Liver (tissue), 9 donors: ENCODE results near the gene PEX11G. TPM values are rescaled to one million over a fixed set of nuclear protein-coding genes. Genes with fewer than 3 reads are reported as not detected.

Experiments used
- DNase-seq: peaks from one replicate; pipeline ENCODE4 v3.0.0-alpha.2; 2017; ENCODE audit warnings: low spot score
- H3K27ac ChIP-seq, 2 donors: one replicate each; pipeline ENCODE4 v1.7.0; 2013; ENCODE audit warnings: inconsistent platforms in 2 of 2, low read length in 2 of 2, control low read depth in 1 of 2, low read depth in 1 of 2, mild to moderate bottlenecking in 1 of 2
- H3K27me3 ChIP-seq, 4 donors: one replicate each; pipeline versions ENCODE4 v1.6.1 to v1.7.0; 2013; ENCODE audit warnings: low read length in 3 of 4, inconsistent platforms in 1 of 4, mild to moderate bottlenecking in 1 of 4, moderate library complexity in 1 of 4; ENCODE audit not compliant: control insufficient read depth in 4 of 4, insufficient read depth in 4 of 4
- H3K36me3 ChIP-seq, 4 donors: one replicate each; pipeline versions ENCODE4 v1.6.1 to v1.7.0; 2013; ENCODE audit warnings: low read length in 3 of 4, mild to moderate bottlenecking in 3 of 4, low read depth in 1 of 4, moderate library complexity in 1 of 4; ENCODE audit not compliant: control insufficient read depth in 4 of 4, insufficient read depth in 3 of 4
- H3K4me1 ChIP-seq, 4 donors: one replicate each; pipeline versions ENCODE4 v1.6.1 to v1.7.0; 2013; ENCODE audit warnings: low read length in 3 of 4, mild to moderate bottlenecking in 3 of 4, moderate library complexity in 1 of 4; ENCODE audit not compliant: control insufficient read depth in 4 of 4, insufficient read depth in 4 of 4
- H3K4me3 ChIP-seq, 3 donors: one replicate each; pipeline versions ENCODE4 v1.6.1 to v1.7.0; 2013; ENCODE audit warnings: low read length in 3 of 3, control low read depth in 1 of 3, low read depth in 1 of 3, mild to moderate bottlenecking in 1 of 3
- H3K9ac ChIP-seq, 2 donors: one replicate each; pipeline ENCODE4 v1.7.0; 2013; ENCODE audit warnings: low read length in 2 of 2, mild to moderate bottlenecking in 2 of 2, moderate library complexity in 2 of 2, control low read depth in 1 of 2, low read depth in 1 of 2
- H3K9me3 ChIP-seq, 4 donors: one replicate each; pipeline versions ENCODE4 v1.6.1 to v1.7.0; 2013; ENCODE audit warnings: low read length in 3 of 4; ENCODE audit not compliant: control insufficient read depth in 4 of 4
- EGR1 ChIP-seq, 2 donors: IDR thresholded peaks; 2 replicates each; pipeline ENCODE4 v1.6.1; 2016 to 2018; ENCODE audit warnings: antibody characterized with exemption in 2 of 2, low read depth in 2 of 2
- FOXA1 ChIP-seq: IDR thresholded peaks from 2 replicates; pipeline ENCODE4 v1.6.1; 2016; ENCODE audit warnings: antibody characterized with exemption
- FOXA2 ChIP-seq: IDR thresholded peaks from 2 replicates; pipeline ENCODE4 v1.6.1; 2016; ENCODE audit warnings: antibody characterized with exemption
- GABPA ChIP-seq, 2 donors: IDR thresholded peaks in 1 of 2; conservative IDR thresholded peaks in 1 of 2; 2 replicates each; pipeline ENCODE4 v1.6.1; 2016; ENCODE audit warnings: antibody characterized with exemption in 2 of 2, mild to moderate bottlenecking in 1 of 2, moderate library complexity in 1 of 2
- JUND ChIP-seq, 2 donors: IDR thresholded peaks; 2 replicates each; pipeline ENCODE4 v1.6.1; 2016; ENCODE audit warnings: antibody characterized with exemption in 2 of 2
- RAD21 ChIP-seq, 2 donors: IDR thresholded peaks; 2 replicates each; pipeline ENCODE4 v1.6.1; 2016; ENCODE audit warnings: antibody characterized with exemption in 2 of 2, mild to moderate bottlenecking in 2 of 2
- REST ChIP-seq: IDR thresholded peaks from 2 replicates; pipeline ENCODE4 v1.6.1; 2016; ENCODE audit warnings: antibody characterized with exemption, mild to moderate bottlenecking
- SP1 ChIP-seq: IDR thresholded peaks from 2 replicates; pipeline ENCODE4 v1.6.1; 2018; ENCODE audit warnings: antibody characterized with exemption, mild to moderate bottlenecking
- TAF1 ChIP-seq: conservative IDR thresholded peaks from 2 replicates; pipeline ENCODE4 v1.6.1; 2016; ENCODE audit warnings: antibody characterized with exemption, mild to moderate bottlenecking
- YY1 ChIP-seq: IDR thresholded peaks from 2 replicates; pipeline ENCODE4 v1.6.1; 2016; ENCODE audit warnings: antibody characterized with exemption, mild to moderate bottlenecking
- WGBS: extraction: QIAGEN DNeasy Blood & Tissue Kit; methylation state at CpG from one replicate; pipeline ENCODE4 v1.1.7; 2013; 5-methylcytosine and 5-hydroxymethylcytosine counted together
- polyA plus RNA-seq, 2 donors: library from polyadenylated mRNA; stranded (reverse) in 1 of 2; unstranded in 1 of 2; fragments of 200-250 nt in 1 of 2; fragments of >200 nt in 1 of 2; fragmentation: Nextera tagmentation in 1 of 2; extraction: Ambion mirVana in 1 of 2; gene quantifications; one replicate each; pipeline versions ENCODE4 v1.2.1 to v1.2.3, GENCODE V29; 2013 to 2015
- total RNA-seq, 2 donors: library from RNA; depleted of rRNA; stranded (reverse); fragments of >200 nt; gene quantifications; one replicate each; pipeline ENCODE4 v1.2.3, GENCODE V29; 2014
- TF ChIP-seq, protein P1 (sequence below): IDR thresholded peaks from 2 replicates; pipeline ENCODE4 v1.6.1; 2016; ENCODE audit warnings: antibody characterized with exemption
- TF ChIP-seq, protein P2 (sequence below): fragments of 150-350 bp; IDR thresholded peaks from 2 replicates; pipeline ENCODE4 v1.5.1; 2017; ENCODE audit warnings: improper control_type of control experiment, low read depth, low read length; ENCODE audit not compliant: missing input control
- donor health status: healthy.
- donor health status: healthy.
- donor health status: healthy.
- donor health status: healthy.
- donor health status: healthy.

The PEX11G gene
- total and polyA plus RNA-seq, 4 donors: 1.9 to 10.9 (median 8.2) TPM

DNA sequence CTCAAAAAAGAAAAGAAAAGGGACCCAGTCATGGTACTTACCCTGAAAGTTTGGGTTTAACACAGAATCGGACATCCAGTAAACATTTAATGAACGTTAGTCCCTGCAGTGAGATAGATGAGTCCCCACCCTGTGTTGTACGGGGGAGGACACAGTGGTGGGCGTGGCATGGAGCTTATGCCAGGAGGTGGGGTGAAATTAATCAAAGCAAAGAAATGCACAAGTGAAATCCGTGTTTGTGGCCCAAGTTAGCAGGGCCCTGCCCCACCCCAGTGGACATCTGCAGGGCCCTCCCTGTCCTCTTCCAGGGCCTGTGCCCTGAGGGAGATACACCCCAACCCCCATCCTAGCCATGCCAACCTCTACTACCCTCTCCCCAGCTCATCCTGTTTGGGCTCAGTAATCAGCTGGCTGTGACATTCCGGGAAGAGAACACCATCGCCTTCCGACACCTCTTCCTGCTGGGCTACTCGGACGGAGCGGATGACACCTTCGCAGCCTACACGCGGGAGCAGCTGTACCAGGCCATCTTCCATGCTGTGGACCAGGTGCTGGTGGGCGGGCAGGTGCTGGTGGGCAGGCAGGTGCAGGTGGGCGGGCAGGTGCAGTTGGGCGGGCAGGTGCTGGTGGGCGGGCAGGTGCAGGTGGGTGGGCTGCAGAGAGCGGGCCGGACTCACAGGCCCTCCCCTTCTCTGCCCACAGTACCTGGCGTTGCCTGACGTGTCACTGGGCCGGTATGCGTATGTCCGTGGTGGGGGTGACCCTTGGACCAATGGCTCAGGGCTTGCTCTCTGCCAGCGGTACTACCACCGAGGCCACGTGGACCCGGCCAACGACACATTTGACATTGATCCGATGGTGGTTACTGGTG, 37.5 kb upstream of the PEX11G start:
- no peak overlapping the region for H3K27ac ChIP-seq
- H3K27me3 ChIP-seq: no peaks in the 10 kb centered on the region
- TF ChIP-seq, protein P1, sequence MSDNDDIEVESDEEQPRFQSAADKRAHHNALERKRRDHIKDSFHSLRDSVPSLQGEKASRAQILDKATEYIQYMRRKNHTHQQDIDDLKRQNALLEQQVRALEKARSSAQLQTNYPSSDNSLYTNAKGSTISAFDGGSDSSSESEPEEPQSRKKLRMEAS: no peak
- no peak for TF ChIP-seq EGR1 (IDR thresholded peaks at IDR 0.05; ENCODE audit: low read depth in 2 of 2)
- TF ChIP-seq FOXA2: no peak
- TF ChIP-seq RAD21 (IDR thresholded peaks at IDR 0.05): no peak
- TF ChIP-seq FOXA1: no peak
- no peak for TF ChIP-seq GABPA (IDR thresholded peaks at IDR 0.05 in 1 of 2, conservative IDR thresholded peaks at IDR 0.05 in 1 of 2)
- no peak for TF ChIP-seq JUND (IDR thresholded peaks at IDR 0.05)
- no peak for TF ChIP-seq YY1
- DNase-seq: no peak
- peaks cover 0 to 21% (median 5%) of the 10 kb centered on the region in 4 donors for H3K36me3 ChIP-seq
- no peak overlapping the region for H3K9ac ChIP-seq
- 89% methylated on average over 31 of the region's 31 CpGs for WGBS
- no peak overlapping the region for H3K4me3 ChIP-seq
- no peaks in the 10 kb centered on the region for H3K9me3 ChIP-seq
- H3K4me1 ChIP-seq: peaks cover 5 to 25% (median 19%) of the 10 kb centered on the region in 4 donors

GRCh38 chr19:7524992-7525739, 36.3 kb upstream of the PEX11G start:
- Histone ChIP-seq H3K4me1 (peaks cover 6 to 37% (median 30%) of the 10 kb centered on the region in 4 donors), H3K27ac (no peak overlapping the region), H3K27me3 (no peaks in the 10 kb centered on the region), H3K9me3 (no peaks in the 10 kb centered on the region), H3K9ac (no peak overlapping the region), H3K4me3 (no peak overlapping the region), H3K36me3 (peaks cover 0 to 18% (median 5%) of the 10 kb centered on the region in 4 donors)
- no peak for DNase-seq
- no peak for TF ChIP-seq JUND (IDR thresholded peaks at IDR 0.05)
- TF ChIP-seq, protein P2, sequence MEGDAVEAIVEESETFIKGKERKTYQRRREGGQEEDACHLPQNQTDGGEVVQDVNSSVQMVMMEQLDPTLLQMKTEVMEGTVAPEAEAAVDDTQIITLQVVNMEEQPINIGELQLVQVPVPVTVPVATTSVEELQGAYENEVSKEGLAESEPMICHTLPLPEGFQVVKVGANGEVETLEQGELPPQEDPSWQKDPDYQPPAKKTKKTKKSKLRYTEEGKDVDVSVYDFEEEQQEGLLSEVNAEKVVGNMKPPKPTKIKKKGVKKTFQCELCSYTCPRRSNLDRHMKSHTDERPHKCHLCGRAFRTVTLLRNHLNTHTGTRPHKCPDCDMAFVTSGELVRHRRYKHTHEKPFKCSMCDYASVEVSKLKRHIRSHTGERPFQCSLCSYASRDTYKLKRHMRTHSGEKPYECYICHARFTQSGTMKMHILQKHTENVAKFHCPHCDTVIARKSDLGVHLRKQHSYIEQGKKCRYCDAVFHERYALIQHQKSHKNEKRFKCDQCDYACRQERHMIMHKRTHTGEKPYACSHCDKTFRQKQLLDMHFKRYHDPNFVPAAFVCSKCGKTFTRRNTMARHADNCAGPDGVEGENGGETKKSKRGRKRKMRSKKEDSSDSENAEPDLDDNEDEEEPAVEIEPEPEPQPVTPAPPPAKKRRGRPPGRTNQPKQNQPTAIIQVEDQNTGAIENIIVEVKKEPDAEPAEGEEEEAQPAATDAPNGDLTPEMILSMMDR: no peak
- TF ChIP-seq REST: no peak
- TF ChIP-seq TAF1: no peak
- TF ChIP-seq SP1: no peak
- 95% methylated on average over 20 of the region's 20 CpGs for WGBS
